HCT116 (cell line): ENCODE data around the gene BRINP1.

ENCODE experiments used
- EZH2 ChIP-seq: fragments of 200-600 bp; sonication (generic); IDR thresholded peaks from 2 replicates; pipeline ENCODE4 v1.6.1; 2017; ENCODE audit warnings: antibody characterized with exemption, mixed run types
- SIN3A ChIP-seq: IDR thresholded peaks from 2 replicates; pipeline ENCODE4 v1.6.1; 2012; ENCODE audit warnings: low read depth
- SRF ChIP-seq: IDR thresholded peaks from 2 replicates; pipeline ENCODE4 v1.6.1; 2012; ENCODE audit warnings: low read depth
- YY1 ChIP-seq: IDR thresholded peaks from 2 replicates; pipeline ENCODE4 v1.6.1; 2011; ENCODE audit warnings: low read length, low read depth, moderate library complexity, mild to moderate bottlenecking; ENCODE audit not compliant: insufficient replicate concordance; ENCODE audit errors: extremely low read depth
- TF ChIP-seq, protein P1 (sequence below), 3 experiments: fragments of 200-600 bp in 1 of 3; sonication (generic) in 1 of 3; IDR thresholded peaks in 2 of 3; conservative IDR thresholded peaks in 1 of 3; 2 replicates each; pipeline ENCODE4 v1.5.1; 2012 to 2017; ENCODE audit warnings: low read depth in 2 of 3, low read length in 2 of 3, antibody characterized with exemption in 1 of 3, borderline replicate concordance in 1 of 3, control low read depth in 1 of 3, mild to moderate bottlenecking in 1 of 3, mixed read lengths in 1 of 3, mixed run types in 1 of 3, moderate library complexity in 1 of 3; ENCODE audit not compliant: insufficient read depth in 1 of 3

DNA sequence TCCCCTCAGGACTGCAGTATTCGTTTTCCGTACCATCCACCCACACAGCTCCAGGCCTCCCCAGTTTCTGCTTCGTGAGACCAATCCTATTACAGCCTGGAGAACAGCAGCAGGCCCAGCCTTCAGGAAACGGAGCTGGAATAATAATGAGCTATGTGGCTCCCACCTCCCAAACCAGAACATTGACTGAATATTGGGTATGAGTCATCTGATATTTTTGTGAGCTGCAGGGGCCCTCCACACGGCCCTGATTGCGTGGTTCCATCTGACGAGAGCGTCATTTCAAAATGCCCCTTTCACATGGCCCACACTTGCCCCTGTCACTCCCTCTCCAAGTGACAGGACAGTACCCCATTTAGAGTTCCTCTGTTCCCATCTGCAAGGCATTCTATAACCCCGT lies 192.0 kb downstream of the BRINP1 start:
- TF ChIP-seq EZH2 (no peak), YY1 (no peak), SRF (no peak), SIN3A (no peak)
- TF ChIP-seq, protein P1, sequence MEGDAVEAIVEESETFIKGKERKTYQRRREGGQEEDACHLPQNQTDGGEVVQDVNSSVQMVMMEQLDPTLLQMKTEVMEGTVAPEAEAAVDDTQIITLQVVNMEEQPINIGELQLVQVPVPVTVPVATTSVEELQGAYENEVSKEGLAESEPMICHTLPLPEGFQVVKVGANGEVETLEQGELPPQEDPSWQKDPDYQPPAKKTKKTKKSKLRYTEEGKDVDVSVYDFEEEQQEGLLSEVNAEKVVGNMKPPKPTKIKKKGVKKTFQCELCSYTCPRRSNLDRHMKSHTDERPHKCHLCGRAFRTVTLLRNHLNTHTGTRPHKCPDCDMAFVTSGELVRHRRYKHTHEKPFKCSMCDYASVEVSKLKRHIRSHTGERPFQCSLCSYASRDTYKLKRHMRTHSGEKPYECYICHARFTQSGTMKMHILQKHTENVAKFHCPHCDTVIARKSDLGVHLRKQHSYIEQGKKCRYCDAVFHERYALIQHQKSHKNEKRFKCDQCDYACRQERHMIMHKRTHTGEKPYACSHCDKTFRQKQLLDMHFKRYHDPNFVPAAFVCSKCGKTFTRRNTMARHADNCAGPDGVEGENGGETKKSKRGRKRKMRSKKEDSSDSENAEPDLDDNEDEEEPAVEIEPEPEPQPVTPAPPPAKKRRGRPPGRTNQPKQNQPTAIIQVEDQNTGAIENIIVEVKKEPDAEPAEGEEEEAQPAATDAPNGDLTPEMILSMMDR (IDR thresholded peaks at IDR 0.05 in 2 of 3, conservative IDR thresholded peaks at IDR 0.05 in 1 of 3; ENCODE audit: borderline replicate concordance in 1 of 3, insufficient read depth in 1 of 3, low read depth in 2 of 3, low read length in 2 of 3): no peak
